HEK293 (cell line): ENCODE measurements around the gene PPFIA3.

Experiments used
- GFI1B ChIP-seq: fragments of 450-650 bp; formaldehyde crosslinking; IDR thresholded peaks from 2 replicates; pipeline ENCODE4 v1.5.1; 2016; ENCODE audit warnings: missing biosample characterization, missing genetic modification characterization
- KLF16 ChIP-seq: fragments of 450-650 bp; formaldehyde crosslinking; IDR thresholded peaks from 2 replicates; pipeline ENCODE4 v1.5.1; 2017; ENCODE audit warnings: missing biosample characterization, missing genetic modification characterization
- KLF7 ChIP-seq: fragments of 450-650 bp; formaldehyde crosslinking; IDR thresholded peaks from 2 replicates; pipeline ENCODE4 v1.5.1; 2016; ENCODE audit warnings: missing biosample characterization, missing genetic modification characterization, borderline replicate concordance
- OSR2 ChIP-seq: fragments of 450-650 bp; formaldehyde crosslinking; IDR thresholded peaks from 2 replicates; pipeline ENCODE4 v1.5.1; 2016; ENCODE audit warnings: missing biosample characterization, missing genetic modification characterization
- SCRT1 ChIP-seq: fragments of 450-650 bp; formaldehyde crosslinking; IDR thresholded peaks from 2 replicates; pipeline ENCODE4 v1.5.1; 2016; ENCODE audit warnings: missing biosample characterization, missing genetic modification characterization, borderline replicate concordance
- ZBTB17 ChIP-seq: fragments of 450-650 bp; formaldehyde crosslinking; IDR thresholded peaks from 2 replicates; pipeline ENCODE4 v1.5.1; 2016; ENCODE audit warnings: missing biosample characterization, missing genetic modification characterization
- ZBTB48 ChIP-seq: fragments of 450-650 bp; formaldehyde crosslinking; IDR thresholded peaks from 2 replicates; pipeline ENCODE4 v1.5.1; 2016; ENCODE audit warnings: missing biosample characterization, missing genetic modification characterization
- ZFP41 ChIP-seq: fragments of 450-650 bp; formaldehyde crosslinking; IDR thresholded peaks from 2 replicates; pipeline ENCODE4 v1.5.1; 2016; ENCODE audit warnings: missing biosample characterization, missing genetic modification characterization, borderline replicate concordance
- ZNF112 ChIP-seq: fragments of 450-650 bp; formaldehyde crosslinking; IDR thresholded peaks from 2 replicates; pipeline ENCODE4 v1.5.0; 2017; ENCODE audit warnings: missing biosample characterization, missing genetic modification characterization
- ZNF449 ChIP-seq: fragments of 450-650 bp; formaldehyde crosslinking; IDR thresholded peaks from 2 replicates; pipeline ENCODE4 v1.5.1; 2017; ENCODE audit warnings: missing biosample characterization, mild to moderate bottlenecking, missing genetic modification characterization, moderate library complexity
- ZNF530 ChIP-seq: fragments of 450-650 bp; formaldehyde crosslinking; IDR thresholded peaks from 2 replicates; pipeline ENCODE4 v1.5.1; 2016; ENCODE audit warnings: low read depth, missing biosample characterization, missing genetic modification characterization
- ZNF558 ChIP-seq: fragments of 450-650 bp; formaldehyde crosslinking; IDR thresholded peaks from 2 replicates; pipeline ENCODE4 v1.5.1; 2016; ENCODE audit warnings: missing biosample characterization, missing genetic modification characterization
- ZNF580 ChIP-seq: fragments of 450-650 bp; formaldehyde crosslinking; IDR thresholded peaks from 2 replicates; pipeline ENCODE4 v1.5.1; 2016; ENCODE audit warnings: missing biosample characterization, missing genetic modification characterization
- ZNF600 ChIP-seq: fragments of 450-650 bp; formaldehyde crosslinking; IDR thresholded peaks from 2 replicates; pipeline ENCODE4 v1.5.1; 2016; ENCODE audit warnings: missing biosample characterization, missing genetic modification characterization
- ZNF626 ChIP-seq: fragments of 450-650 bp; sonication (Bioruptor Pico); formaldehyde crosslinking; IDR thresholded peaks from 2 replicates; pipeline ENCODE4 v1.5.1; 2018; ENCODE audit warnings: missing biosample characterization, missing genetic modification characterization, inconsistent platforms
- ZNF76 ChIP-seq: fragments of 450-650 bp; formaldehyde crosslinking; IDR thresholded peaks from 2 replicates; pipeline ENCODE4; 2016; ENCODE audit warnings: low read depth, missing biosample characterization, missing genetic modification characterization, borderline replicate concordance
- ZNF830 ChIP-seq: fragments of 450-650 bp; IDR thresholded peaks from 2 replicates; pipeline ENCODE4 v1.5.0; 2018; ENCODE audit warnings: missing biosample characterization, missing genetic modification characterization, low read depth, mild to moderate bottlenecking, moderate library complexity
- ZSCAN16 ChIP-seq: fragments of 450-650 bp; formaldehyde crosslinking; IDR thresholded peaks from 2 replicates; pipeline ENCODE4 v1.5.1; 2016; ENCODE audit warnings: missing biosample characterization, missing genetic modification characterization
- TF ChIP-seq, protein P1 (sequence below): fragments of 450-650 bp; formaldehyde crosslinking; IDR thresholded peaks from 2 replicates; pipeline ENCODE4 v1.5.1; 2016; ENCODE audit warnings: missing biosample characterization, missing genetic modification characterization
- TF ChIP-seq, protein P2 (sequence below): fragments of 450-650 bp; formaldehyde crosslinking; IDR thresholded peaks from 2 replicates; pipeline ENCODE4 v1.5.1; 2016; ENCODE audit warnings: missing biosample characterization, missing genetic modification characterization, borderline replicate concordance
- TF ChIP-seq, protein P3 (sequence below): fragments of 450-650 bp; formaldehyde crosslinking; IDR thresholded peaks from 2 replicates; pipeline ENCODE4 v1.5.1; 2016; ENCODE audit warnings: missing biosample characterization, missing genetic modification characterization, borderline replicate concordance
- TF ChIP-seq, protein P4 (sequence below): fragments of 450-650 bp; formaldehyde crosslinking; IDR thresholded peaks from 2 replicates; pipeline ENCODE4 v1.5.1; 2017; ENCODE audit warnings: missing biosample characterization, missing genetic modification characterization

The PPFIA3 gene

GRCh38 chr19:49149652-49150105 lies 30.3 kb downstream of the PPFIA3 start (continued):
- TF ChIP-seq, protein P1, sequence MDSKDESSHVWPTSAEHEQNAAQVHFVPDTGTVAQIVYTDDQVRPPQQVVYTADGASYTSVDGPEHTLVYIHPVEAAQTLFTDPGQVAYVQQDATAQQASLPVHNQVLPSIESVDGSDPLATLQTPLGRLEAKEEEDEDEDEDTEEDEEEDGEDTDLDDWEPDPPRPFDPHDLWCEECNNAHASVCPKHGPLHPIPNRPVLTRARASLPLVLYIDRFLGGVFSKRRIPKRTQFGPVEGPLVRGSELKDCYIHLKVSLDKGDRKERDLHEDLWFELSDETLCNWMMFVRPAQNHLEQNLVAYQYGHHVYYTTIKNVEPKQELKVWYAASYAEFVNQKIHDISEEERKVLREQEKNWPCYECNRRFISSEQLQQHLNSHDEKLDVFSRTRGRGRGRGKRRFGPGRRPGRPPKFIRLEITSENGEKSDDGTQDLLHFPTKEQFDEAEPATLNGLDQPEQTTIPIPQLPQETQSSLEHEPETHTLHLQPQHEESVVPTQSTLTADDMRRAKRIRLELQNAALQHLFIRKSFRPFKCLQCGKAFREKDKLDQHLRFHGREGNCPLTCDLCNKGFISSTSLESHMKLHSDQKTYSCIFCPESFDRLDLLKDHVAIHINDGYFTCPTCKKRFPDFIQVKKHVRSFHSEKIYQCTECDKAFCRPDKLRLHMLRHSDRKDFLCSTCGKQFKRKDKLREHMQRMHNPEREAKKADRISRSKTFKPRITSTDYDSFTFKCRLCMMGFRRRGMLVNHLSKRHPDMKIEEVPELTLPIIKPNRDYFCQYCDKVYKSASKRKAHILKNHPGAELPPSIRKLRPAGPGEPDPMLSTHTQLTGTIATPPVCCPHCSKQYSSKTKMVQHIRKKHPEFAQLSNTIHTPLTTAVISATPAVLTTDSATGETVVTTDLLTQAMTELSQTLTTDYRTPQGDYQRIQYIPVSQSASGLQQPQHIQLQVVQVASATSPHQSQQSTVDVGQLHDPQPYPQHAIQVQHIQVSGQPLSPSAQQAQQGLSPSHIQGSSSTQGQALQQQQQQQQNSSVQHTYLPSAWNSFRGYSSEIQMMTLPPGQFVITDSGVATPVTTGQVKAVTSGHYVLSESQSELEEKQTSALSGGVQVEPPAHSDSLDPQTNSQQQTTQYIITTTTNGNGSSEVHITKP (tag by site-specific recombination) = peak; percentile 99
- peak; percentile 44; the same call in 1 of the 2 replicates for TF ChIP-seq ZBTB48
- TF ChIP-seq SCRT1 (tag by site-specific recombination) = no peak
- TF ChIP-seq KLF16 = peak; percentile 57; the same call in 1 of the 2 replicates
- TF ChIP-seq ZNF626 (tag by site-specific recombination) = no peak
- no peak for TF ChIP-seq OSR2
- no peak for TF ChIP-seq ZNF76 (tag by site-specific recombination)
- no peak for TF ChIP-seq ZSCAN16 (tag by site-specific recombination)
- TF ChIP-seq ZNF530 (tag by site-specific recombination) = no peak
- no peak for TF ChIP-seq ZFP41
- peak; percentile 57; the same call in 1 of the 2 replicates for TF ChIP-seq KLF7 (tag by site-specific recombination)
- TF ChIP-seq ZNF600 (tag by site-specific recombination) = peak; percentile 88
- TF ChIP-seq, protein P2, sequence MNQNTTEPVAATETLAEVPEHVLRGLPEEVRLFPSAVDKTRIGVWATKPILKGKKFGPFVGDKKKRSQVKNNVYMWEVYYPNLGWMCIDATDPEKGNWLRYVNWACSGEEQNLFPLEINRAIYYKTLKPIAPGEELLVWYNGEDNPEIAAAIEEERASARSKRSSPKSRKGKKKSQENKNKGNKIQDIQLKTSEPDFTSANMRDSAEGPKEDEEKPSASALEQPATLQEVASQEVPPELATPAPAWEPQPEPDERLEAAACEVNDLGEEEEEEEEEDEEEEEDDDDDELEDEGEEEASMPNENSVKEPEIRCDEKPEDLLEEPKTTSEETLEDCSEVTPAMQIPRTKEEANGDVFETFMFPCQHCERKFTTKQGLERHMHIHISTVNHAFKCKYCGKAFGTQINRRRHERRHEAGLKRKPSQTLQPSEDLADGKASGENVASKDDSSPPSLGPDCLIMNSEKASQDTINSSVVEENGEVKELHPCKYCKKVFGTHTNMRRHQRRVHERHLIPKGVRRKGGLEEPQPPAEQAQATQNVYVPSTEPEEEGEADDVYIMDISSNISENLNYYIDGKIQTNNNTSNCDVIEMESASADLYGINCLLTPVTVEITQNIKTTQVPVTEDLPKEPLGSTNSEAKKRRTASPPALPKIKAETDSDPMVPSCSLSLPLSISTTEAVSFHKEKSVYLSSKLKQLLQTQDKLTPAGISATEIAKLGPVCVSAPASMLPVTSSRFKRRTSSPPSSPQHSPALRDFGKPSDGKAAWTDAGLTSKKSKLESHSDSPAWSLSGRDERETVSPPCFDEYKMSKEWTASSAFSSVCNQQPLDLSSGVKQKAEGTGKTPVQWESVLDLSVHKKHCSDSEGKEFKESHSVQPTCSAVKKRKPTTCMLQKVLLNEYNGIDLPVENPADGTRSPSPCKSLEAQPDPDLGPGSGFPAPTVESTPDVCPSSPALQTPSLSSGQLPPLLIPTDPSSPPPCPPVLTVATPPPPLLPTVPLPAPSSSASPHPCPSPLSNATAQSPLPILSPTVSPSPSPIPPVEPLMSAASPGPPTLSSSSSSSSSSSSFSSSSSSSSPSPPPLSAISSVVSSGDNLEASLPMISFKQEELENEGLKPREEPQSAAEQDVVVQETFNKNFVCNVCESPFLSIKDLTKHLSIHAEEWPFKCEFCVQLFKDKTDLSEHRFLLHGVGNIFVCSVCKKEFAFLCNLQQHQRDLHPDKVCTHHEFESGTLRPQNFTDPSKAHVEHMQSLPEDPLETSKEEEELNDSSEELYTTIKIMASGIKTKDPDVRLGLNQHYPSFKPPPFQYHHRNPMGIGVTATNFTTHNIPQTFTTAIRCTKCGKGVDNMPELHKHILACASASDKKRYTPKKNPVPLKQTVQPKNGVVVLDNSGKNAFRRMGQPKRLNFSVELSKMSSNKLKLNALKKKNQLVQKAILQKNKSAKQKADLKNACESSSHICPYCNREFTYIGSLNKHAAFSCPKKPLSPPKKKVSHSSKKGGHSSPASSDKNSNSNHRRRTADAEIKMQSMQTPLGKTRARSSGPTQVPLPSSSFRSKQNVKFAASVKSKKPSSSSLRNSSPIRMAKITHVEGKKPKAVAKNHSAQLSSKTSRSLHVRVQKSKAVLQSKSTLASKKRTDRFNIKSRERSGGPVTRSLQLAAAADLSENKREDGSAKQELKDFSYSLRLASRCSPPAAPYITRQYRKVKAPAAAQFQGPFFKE (tag by site-specific recombination) = no peak
- TF ChIP-seq ZNF580 (tag by site-specific recombination) = no peak
- TF ChIP-seq ZNF830 (tag by site-specific recombination) = no peak
- TF ChIP-seq GFI1B (tag by site-specific recombination) = no peak
- no peak for TF ChIP-seq ZNF449
- TF ChIP-seq ZNF558 = no peak
- no peak for TF ChIP-seq ZNF112 (tag by site-specific recombination)
- TF ChIP-seq ZBTB17 (tag by site-specific recombination) = peak; percentile 86
- TF ChIP-seq, protein P3, sequence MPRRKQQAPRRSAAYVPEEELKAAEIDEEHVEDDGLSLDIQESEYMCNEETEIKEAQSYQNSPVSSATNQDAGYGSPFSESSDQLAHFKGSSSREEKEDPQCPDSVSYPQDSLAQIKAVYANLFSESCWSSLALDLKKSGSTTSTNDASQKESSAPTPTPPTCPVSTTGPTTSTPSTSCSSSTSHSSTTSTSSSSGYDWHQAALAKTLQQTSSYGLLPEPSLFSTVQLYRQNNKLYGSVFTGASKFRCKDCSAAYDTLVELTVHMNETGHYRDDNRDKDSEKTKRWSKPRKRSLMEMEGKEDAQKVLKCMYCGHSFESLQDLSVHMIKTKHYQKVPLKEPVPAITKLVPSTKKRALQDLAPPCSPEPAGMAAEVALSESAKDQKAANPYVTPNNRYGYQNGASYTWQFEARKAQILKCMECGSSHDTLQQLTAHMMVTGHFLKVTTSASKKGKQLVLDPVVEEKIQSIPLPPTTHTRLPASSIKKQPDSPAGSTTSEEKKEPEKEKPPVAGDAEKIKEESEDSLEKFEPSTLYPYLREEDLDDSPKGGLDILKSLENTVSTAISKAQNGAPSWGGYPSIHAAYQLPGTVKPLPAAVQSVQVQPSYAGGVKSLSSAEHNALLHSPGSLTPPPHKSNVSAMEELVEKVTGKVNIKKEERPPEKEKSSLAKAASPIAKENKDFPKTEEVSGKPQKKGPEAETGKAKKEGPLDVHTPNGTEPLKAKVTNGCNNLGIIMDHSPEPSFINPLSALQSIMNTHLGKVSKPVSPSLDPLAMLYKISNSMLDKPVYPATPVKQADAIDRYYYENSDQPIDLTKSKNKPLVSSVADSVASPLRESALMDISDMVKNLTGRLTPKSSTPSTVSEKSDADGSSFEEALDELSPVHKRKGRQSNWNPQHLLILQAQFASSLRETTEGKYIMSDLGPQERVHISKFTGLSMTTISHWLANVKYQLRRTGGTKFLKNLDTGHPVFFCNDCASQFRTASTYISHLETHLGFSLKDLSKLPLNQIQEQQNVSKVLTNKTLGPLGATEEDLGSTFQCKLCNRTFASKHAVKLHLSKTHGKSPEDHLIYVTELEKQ (tag by site-specific recombination) = no peak
- TF ChIP-seq, protein P4, sequence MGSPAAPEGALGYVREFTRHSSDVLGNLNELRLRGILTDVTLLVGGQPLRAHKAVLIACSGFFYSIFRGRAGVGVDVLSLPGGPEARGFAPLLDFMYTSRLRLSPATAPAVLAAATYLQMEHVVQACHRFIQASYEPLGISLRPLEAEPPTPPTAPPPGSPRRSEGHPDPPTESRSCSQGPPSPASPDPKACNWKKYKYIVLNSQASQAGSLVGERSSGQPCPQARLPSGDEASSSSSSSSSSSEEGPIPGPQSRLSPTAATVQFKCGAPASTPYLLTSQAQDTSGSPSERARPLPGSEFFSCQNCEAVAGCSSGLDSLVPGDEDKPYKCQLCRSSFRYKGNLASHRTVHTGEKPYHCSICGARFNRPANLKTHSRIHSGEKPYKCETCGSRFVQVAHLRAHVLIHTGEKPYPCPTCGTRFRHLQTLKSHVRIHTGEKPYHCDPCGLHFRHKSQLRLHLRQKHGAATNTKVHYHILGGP = no peak
